Measurements from ENCODE around the gene FTSJ1.

GRCh38 chrX:48514868-48515460 lies 39.0 kb downstream of the FTSJ1 start:
- TF ChIP-seq, protein P1, sequence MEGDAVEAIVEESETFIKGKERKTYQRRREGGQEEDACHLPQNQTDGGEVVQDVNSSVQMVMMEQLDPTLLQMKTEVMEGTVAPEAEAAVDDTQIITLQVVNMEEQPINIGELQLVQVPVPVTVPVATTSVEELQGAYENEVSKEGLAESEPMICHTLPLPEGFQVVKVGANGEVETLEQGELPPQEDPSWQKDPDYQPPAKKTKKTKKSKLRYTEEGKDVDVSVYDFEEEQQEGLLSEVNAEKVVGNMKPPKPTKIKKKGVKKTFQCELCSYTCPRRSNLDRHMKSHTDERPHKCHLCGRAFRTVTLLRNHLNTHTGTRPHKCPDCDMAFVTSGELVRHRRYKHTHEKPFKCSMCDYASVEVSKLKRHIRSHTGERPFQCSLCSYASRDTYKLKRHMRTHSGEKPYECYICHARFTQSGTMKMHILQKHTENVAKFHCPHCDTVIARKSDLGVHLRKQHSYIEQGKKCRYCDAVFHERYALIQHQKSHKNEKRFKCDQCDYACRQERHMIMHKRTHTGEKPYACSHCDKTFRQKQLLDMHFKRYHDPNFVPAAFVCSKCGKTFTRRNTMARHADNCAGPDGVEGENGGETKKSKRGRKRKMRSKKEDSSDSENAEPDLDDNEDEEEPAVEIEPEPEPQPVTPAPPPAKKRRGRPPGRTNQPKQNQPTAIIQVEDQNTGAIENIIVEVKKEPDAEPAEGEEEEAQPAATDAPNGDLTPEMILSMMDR (IDR thresholded peaks at IDR 0.05): no peak
- TF ChIP-seq POLR2A (IDR thresholded peaks at IDR 0.05): no peak
